AG04449 (cell line): ENCODE results near the gene LARP6.
A peak's percentile ranks its signal among the peaks of the same experiment; 100 is the strongest.

Experiments used
- CTCF ChIA-PET: fragments of 350-600 bp; formaldehyde crosslinking; extraction: SDS; loops from one replicate; lab custom pipeline; 2021; ENCODE audit warnings: antibody characterized with exemption; lab: Yijun Ruan, JAX
- POLR2A ChIA-PET: fragments of 400-600, 350-600 bp; formaldehyde crosslinking; extraction: SDS; loops from one replicate; lab custom pipeline; 2020; ENCODE audit warnings: antibody characterized with exemption, inconsistent platforms; lab: Yijun Ruan, JAX
- DNase-seq: peaks from one replicate; pipeline ENCODE4 v3.0.0-alpha.2; 2010; ENCODE audit warnings: low read depth, low spot score
- H3K4me3 ChIP-seq: 2 replicates; pipeline ENCODE4 v1.5.1; 2011; ENCODE audit warnings: low read depth, mild to moderate bottlenecking, control low read depth, low read length
- TF ChIP-seq, protein P1 (sequence below): IDR thresholded peaks from one replicate; pipeline ENCODE4 v1.5.1; 2011; ENCODE audit warnings: mild to moderate bottlenecking, moderate library complexity, low read length, control low read depth, inconsistent platforms; ENCODE audit not compliant: insufficient read depth; ENCODE audit errors: missing control alignments

The LARP6 gene

GRCh38 chr15:70799667-70800450, 54.1 kb downstream of the LARP6 start:
- ChIA-PET POLR2A (interaction anchor here (0.7 to 1.3 kb wide), 6 partner anchors 12 to 77 kb away, joined by 3 to 8 read pairs (median 4); partner anchors contain the start of gene LARP6), CTCF (interaction anchor here (0.8 to 3.7 kb wide), 11 partner anchors 12 to 1325 kb away, joined by 3 to 36 read pairs (median 3); no protein-coding TSS in a partner anchor)
- no peak overlapping the region for H3K4me3 ChIP-seq
- DNase-seq, result peak; percentile 93
- TF ChIP-seq, protein P1, sequence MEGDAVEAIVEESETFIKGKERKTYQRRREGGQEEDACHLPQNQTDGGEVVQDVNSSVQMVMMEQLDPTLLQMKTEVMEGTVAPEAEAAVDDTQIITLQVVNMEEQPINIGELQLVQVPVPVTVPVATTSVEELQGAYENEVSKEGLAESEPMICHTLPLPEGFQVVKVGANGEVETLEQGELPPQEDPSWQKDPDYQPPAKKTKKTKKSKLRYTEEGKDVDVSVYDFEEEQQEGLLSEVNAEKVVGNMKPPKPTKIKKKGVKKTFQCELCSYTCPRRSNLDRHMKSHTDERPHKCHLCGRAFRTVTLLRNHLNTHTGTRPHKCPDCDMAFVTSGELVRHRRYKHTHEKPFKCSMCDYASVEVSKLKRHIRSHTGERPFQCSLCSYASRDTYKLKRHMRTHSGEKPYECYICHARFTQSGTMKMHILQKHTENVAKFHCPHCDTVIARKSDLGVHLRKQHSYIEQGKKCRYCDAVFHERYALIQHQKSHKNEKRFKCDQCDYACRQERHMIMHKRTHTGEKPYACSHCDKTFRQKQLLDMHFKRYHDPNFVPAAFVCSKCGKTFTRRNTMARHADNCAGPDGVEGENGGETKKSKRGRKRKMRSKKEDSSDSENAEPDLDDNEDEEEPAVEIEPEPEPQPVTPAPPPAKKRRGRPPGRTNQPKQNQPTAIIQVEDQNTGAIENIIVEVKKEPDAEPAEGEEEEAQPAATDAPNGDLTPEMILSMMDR, result no peak

DNA sequence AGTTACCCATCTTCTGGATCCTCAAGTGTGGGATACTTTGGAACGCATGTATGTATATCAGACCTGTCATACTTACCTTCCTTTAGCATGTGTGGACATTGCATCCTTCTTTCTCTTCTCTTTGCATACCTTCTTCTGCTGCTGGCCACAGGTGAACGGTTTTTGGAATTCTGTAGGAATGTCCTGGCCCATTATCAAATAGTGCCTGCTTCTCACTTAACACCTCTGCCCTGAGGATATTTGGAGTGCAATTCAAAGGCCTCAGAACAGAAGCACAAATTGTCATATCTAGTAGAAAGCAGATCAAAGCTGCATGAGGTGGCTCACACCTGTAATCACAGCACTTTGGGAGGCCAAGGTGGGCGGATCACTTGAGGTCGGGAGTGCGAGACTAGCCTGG, 56.5 kb downstream of the LARP6 start:
- POLR2A ChIA-PET, result no interaction called here
- H3K4me3 ChIP-seq, result no peak overlapping the region
- TF ChIP-seq, protein P1, result no peak
- CTCF ChIA-PET, result interaction anchor here (0.6 to 2.5 kb wide), 2 partner anchors 15 to 118 kb away, joined by 3 to 13 read pairs; no protein-coding TSS in a partner anchor
- DNase-seq, result no peak

DNA sequence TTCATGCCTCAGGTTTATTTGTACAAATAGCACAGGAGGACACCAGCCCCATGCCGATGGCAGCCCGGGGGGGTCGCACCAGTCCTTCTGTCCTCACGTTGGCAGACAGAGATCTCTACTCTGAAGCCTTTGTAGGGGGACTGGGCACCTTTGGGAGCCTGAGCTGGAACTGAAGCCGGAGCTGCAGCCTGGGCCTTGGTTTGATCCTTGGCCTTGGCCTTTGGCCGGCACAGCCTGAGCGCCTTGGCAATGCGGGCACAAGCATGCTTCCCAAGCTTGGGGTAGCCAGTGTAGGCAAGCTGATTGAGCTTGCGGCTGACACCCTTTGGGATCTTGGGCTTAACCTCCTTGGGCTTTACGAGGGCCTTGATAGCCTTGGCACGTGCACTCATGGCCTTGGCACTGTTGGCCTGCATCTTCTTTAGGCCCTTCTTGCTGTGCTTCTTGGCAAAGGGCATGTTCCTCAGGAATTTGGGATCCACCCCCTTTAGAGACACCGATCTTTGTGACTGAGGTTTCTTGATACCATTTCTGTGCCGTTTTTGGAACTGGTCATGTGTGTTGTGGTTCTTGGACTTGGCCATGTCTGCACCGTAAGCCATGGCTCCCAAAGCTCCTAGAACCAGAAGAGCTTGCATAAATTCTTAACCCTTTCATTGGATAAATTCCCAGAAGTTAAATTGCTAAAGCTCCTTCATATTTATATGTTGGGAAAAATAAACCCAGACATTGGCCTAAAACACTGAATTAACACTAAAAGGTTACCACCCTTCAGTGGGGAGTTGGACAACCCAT, 57.2 kb downstream of the LARP6 start:
- ChIA-PET CTCF (interaction anchor here (0.6 to 2.5 kb wide), 2 partner anchors 15 to 118 kb away, joined by 3 to 13 read pairs; no protein-coding TSS in a partner anchor), POLR2A (no interaction called here)
- H3K4me3 ChIP-seq, result no peak overlapping the region
- TF ChIP-seq, protein P1, result no peak
- DNase-seq, result no peak

DNA sequence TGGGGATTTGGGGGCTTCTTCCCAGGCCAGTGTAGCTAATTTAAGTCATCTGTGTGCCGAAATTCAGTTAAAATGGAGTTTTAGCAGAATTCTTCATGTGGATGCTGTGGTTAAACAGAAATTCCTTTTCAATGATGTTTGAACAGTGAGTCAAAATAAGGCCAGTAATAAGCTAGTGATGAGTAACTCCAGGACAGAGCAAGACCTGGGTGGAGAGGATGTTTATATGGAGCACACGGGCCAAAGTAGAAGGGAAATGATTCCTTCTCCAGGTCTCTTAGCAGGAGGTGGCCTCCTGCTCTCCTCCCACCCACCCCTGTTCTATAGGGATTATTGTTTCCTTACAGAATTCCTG, 58.7 kb downstream of the LARP6 start:
- peak overlapping the region; percentile 29 for H3K4me3 ChIP-seq
- ChIA-PET CTCF (interaction anchor here (1.1 to 3.5 kb wide), 3 partner anchors 16 to 216 kb away, joined by 3 to 30 read pairs (median 15); no protein-coding TSS in a partner anchor), POLR2A (interaction anchor here (1.1 to 1.8 kb wide), 4 partner anchors 17 to 32 kb away, joined by 4 to 5 read pairs (median 4); partner anchors contain the start of gene UACA)
- DNase-seq, result peak; percentile 79
- TF ChIP-seq, protein P1, result no peak

DNA sequence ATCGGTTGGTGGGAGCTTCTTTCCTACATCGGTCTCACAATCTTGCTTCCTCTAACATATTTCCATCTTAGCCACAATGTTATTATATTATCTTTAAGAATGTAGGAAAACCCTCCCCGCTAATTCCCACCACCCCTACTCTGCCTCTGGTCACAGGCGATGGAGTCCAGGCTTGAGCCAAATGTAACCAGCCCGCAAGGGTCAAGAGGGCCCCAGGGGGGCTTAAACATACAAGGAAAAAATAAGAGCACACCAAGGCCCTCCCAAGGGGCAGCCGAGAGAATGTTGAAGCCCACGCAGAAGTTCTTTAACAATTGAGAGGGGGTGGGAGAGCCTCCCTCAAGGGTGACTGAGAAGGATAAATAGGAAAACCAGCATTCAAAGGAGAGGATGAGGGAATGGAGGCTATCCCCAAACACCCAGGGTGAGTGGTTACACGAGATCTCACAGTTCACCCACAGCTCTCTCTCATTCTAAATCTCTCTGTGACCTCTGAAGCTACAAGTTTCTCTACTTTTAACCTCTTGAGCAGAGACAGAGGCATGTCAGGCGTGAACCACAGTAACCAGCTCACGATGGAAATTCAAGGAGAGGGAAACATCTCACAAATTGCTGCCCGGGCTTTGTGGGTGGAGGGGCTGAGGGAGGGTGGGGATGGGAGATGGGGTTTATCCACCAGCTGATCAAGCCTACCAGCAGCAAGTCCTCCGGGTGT, 59.2 kb downstream of the LARP6 start:
- POLR2A ChIA-PET, result interaction anchor here (0.5 to 1.8 kb wide), 6 partner anchors 15 to 739 kb away, joined by 3 to 6 read pairs (median 4); partner anchors contain the start of gene UACA
- CTCF ChIA-PET, result interaction anchor here (1.1 to 3.5 kb wide), 3 partner anchors 17 to 216 kb away, joined by 3 to 30 read pairs (median 15); no protein-coding TSS in a partner anchor
- TF ChIP-seq, protein P1, result no peak
- H3K4me3 ChIP-seq, result peak overlapping the region; percentile 29
- DNase-seq, result no peak
